Testis (tissue), 2 donors: ENCODE measurements around the gene TRIO.

ENCODE experiments used
- CTCF ChIP-seq, 3 experiments: fragments of 450-650 bp in 2 of 3; fragments of 200-600 bp in 1 of 3; sonication (generic) in 1 of 3; IDR thresholded peaks; one replicate each; pipeline ENCODE4 v1.5.1; 2016 to 2019; ENCODE audit warnings: antibody characterized with exemption in 3 of 3, mild to moderate bottlenecking in 2 of 3, moderate library complexity in 1 of 3
- POLR2A ChIP-seq: fragments of 450-650 bp; IDR thresholded peaks from one replicate; pipeline ENCODE4 v1.6.1; 2017; ENCODE audit warnings: antibody characterized with exemption, mild to moderate bottlenecking, moderate library complexity

DNA sequence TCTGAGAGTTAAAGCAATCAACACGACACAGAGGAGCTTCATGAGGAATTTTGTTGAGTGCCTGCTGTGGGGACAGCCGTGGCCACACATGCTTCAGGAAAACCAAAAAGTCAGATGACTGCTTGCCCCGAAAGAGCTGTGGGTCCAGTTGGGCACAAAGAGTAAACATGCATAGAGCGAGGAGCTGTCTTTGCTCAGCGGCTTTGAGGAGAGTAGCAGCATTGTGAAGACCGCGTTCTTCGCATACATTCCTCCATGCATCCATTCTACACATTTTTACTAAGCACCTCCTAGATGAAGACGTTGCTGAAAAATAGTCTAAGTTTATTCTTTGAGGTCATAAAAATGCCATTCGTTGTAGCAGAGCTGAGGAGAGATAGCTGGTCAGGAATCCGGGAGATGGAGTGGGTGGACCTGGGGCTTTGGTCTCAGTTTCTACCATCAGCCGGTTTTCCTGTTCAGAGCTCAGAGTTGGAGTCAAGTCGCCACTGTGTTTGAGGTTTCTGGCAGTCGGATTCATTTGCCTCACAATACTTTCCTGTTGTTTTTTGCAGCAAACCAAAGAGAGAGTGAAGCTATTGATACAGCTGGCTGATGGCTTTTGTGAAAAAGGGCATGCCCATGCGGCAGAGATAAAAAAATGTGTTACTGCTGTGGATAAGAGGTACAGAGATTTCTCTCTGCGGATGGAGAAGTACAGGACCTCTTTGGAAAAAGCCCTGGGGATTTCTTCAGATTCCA, 243.9 kb downstream of the TRIO start:
- TF ChIP-seq CTCF (IDR thresholded peaks at IDR 0.05) (no peak), POLR2A (no peak)
